Sigmoid colon (tissue), 4 donors: ENCODE data around the gene PCDHA13.

Experiments
- POLR2AphosphoS5 ChIP-seq, 4 donors: sonication (generic); formaldehyde crosslinking; IDR thresholded peaks; one replicate each; pipeline ENCODE4 v1.6.1; 2017; ENCODE audit warnings: antibody characterized with exemption in 4 of 4
- TF ChIP-seq, protein P1 (sequence below), 4 experiments: fragments of 450-650 bp in 3 of 4; fragments of 200-600 bp in 1 of 4; IDR thresholded peaks; one replicate each; pipeline ENCODE4 v1.5.1; 2016 to 2019; ENCODE audit warnings: antibody characterized with exemption in 4 of 4, mild to moderate bottlenecking in 3 of 4, moderate library complexity in 2 of 4

DNA sequence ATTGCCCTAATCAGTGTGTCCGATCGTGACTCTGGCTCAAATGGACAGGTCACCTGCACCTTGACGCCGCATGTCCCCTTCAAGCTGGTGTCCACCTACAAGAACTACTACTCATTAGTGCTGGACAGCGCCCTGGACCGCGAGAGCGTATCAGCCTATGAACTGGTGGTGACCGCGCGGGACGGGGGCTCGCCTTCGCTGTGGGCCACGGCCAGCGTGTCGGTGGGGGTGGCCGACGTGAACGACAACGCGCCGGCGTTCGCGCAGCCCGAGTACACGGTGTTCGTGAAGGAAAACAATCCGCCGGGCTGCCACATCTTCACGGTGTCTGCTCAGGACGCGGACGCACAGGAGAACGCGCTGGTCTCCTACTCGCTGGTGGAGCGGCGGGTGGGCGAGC is 1.4 kb downstream of the PCDHA13 start:
- TF ChIP-seq, protein P1, sequence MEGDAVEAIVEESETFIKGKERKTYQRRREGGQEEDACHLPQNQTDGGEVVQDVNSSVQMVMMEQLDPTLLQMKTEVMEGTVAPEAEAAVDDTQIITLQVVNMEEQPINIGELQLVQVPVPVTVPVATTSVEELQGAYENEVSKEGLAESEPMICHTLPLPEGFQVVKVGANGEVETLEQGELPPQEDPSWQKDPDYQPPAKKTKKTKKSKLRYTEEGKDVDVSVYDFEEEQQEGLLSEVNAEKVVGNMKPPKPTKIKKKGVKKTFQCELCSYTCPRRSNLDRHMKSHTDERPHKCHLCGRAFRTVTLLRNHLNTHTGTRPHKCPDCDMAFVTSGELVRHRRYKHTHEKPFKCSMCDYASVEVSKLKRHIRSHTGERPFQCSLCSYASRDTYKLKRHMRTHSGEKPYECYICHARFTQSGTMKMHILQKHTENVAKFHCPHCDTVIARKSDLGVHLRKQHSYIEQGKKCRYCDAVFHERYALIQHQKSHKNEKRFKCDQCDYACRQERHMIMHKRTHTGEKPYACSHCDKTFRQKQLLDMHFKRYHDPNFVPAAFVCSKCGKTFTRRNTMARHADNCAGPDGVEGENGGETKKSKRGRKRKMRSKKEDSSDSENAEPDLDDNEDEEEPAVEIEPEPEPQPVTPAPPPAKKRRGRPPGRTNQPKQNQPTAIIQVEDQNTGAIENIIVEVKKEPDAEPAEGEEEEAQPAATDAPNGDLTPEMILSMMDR (IDR thresholded peaks at IDR 0.05), result no peak
- no peak for TF ChIP-seq POLR2AphosphoS5 (IDR thresholded peaks at IDR 0.05)
